Measurements from ENCODE around the gene BCAS3. TPM values are rescaled to one million over a fixed set of nuclear protein-coding genes. Genes with fewer than 3 reads are reported as not detected.
"Not testable (repeated sequence)": the region's sequence is repeated elsewhere in the genome, so short reads cannot be mapped to it uniquely, and the experiment has no call there.

BCAS3 gene
- total RNA-seq, 1 donor from 2014 or later = 15.2 TPM

GRCh38 chr17:60749050-60749449, 71.4 kb downstream of the BCAS3 start:
- H3K4me3 ChIP-seq (ENCODE audit: low read depth, low read length) = no peak overlapping the region
- TF ChIP-seq CTCF (conservative IDR thresholded peaks at IDR 0.05; ENCODE audit: low read depth, low read length) = no peak
- no peak for DNase-seq (ENCODE audit: low read depth)

- TF ChIP-seq CTCF (conservative IDR thresholded peaks at IDR 0.05; ENCODE audit: low read depth, low read length) = no peak
- H3K4me3 ChIP-seq (ENCODE audit: low read depth, low read length) = no peak overlapping the region
- DNase-seq (ENCODE audit: low read depth) = no peak
These were observed 72.1 kb downstream of the BCAS3 start for GRCh38 chr17:60749708-60750107.

GRCh38 chr17:60750640-60751039, 73.0 kb downstream of the BCAS3 start:
- H3K4me3 ChIP-seq (ENCODE audit: low read depth, low read length) = no peak overlapping the region
- no peak for TF ChIP-seq CTCF (conservative IDR thresholded peaks at IDR 0.05; ENCODE audit: low read depth, low read length)
- no peak for DNase-seq (ENCODE audit: low read depth)

DNA sequence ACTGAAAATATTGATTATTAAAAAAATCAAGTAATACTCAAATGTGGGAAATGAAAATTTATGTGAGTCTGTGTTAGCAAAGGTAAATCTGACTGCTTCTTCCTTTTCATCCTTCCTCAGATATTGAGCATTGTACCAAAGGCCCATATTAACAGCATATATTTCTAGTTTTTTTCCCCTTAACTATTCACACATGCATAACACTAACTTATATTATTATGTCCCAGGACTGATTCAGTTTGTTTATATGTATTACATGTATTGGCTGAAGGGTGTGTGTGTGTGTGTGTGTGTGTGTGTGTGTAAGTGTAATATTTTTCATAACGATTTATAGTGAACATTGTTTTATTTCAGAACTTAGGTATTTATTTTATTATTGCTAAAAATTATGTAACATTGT, 74.2 kb downstream of the BCAS3 start:
- no peak overlapping the region for H3K4me3 ChIP-seq (ENCODE audit: low read depth, low read length)
- no peak for DNase-seq (ENCODE audit: low read depth)
- TF ChIP-seq CTCF (conservative IDR thresholded peaks at IDR 0.05; ENCODE audit: low read depth, low read length) = no peak

DNA sequence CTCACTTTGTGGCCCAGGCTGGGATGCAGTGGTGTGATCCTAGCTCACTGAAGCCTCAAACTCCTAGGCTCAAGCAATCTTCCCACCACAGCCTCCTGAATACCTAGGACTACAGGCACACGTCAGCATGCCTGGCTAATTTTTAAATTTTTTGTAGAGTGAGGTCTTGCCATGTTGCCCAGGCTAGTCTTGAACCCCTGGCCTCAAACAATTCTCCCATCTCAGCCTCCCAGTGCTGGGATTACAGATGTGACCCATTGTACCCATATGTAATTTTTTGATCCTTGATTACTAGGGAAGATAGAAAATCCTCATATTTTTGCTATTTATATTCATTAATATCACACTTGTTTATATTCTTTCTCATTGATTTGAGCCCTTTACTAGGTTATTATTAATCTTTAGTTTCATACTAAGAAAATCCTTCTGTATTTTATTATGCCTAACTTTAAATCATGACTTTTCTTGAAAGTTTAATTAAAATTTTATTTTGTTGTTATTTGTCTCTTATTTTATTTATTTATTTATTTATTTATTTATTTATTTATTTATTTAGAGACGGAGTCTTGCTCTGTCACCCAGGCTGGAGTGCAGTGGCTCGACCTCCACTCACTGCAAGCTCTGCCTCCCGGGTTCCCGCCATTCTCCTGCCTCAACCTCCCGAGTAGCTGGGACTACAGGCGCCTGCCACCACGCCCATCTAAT, 75.4 kb downstream of the BCAS3 start:
- no peak for DNase-seq (ENCODE audit: low read depth)
- no peak overlapping the region for H3K4me3 ChIP-seq (ENCODE audit: low read depth, low read length)
- TF ChIP-seq CTCF (conservative IDR thresholded peaks at IDR 0.05; ENCODE audit: low read depth, low read length) = no peak

DNA sequence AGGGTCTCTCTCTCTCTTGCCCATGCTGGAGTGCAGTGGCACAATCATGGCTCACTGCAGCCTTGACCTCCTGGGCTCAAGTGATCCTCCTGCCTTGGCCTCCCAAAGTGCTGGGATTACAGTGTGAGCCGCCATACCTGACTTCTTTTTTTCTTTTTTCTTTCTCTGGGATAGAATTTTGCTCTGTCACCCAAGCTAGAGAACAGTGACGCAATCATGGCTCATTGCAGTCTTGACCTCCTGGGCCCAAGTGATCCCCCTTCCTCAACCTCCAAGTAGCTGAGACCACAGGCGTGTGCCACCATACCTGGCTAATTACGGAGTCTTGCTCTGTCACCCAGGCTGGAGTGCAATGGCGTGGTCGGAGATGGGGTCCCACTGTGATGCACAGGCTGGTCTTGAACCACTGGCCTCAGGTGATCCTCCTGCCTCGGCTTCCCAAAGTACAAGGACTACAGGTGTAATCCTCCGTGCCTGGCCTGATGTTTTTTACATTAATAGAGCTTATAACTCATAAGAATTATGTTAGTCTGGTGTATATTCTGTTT, 76.5 kb downstream of the BCAS3 start:
- DNase-seq (ENCODE audit: low read depth) = no peak
- no peak overlapping the region for H3K4me3 ChIP-seq (ENCODE audit: low read depth, low read length)
- TF ChIP-seq CTCF (conservative IDR thresholded peaks at IDR 0.05; ENCODE audit: low read depth, low read length) = no peak

- not testable (repeated sequence) for DNase-seq (ENCODE audit: low read depth); H3K4me3 ChIP-seq (ENCODE audit: low read depth, low read length)
These were observed 79.1 kb downstream of the BCAS3 start for GRCh38 chr17:60756798-60757197.
